PC-9 (cell line): ENCODE results near the gene PLEKHA1.

Source experiments
- EZH2 ChIP-seq: fragments of 200-600 bp; sonication (generic); IDR thresholded peaks from 2 replicates; pipeline ENCODE4 v1.8.0; 2017; ENCODE audit warnings: antibody characterized with exemption, low read depth
- TF ChIP-seq, protein P1 (sequence below): fragments of 200-600 bp; sonication (generic); conservative IDR thresholded peaks from 2 replicates; pipeline ENCODE4 v1.6.1; 2017; ENCODE audit warnings: mixed run types, antibody characterized with exemption, mild to moderate bottlenecking, moderate library complexity

DNA sequence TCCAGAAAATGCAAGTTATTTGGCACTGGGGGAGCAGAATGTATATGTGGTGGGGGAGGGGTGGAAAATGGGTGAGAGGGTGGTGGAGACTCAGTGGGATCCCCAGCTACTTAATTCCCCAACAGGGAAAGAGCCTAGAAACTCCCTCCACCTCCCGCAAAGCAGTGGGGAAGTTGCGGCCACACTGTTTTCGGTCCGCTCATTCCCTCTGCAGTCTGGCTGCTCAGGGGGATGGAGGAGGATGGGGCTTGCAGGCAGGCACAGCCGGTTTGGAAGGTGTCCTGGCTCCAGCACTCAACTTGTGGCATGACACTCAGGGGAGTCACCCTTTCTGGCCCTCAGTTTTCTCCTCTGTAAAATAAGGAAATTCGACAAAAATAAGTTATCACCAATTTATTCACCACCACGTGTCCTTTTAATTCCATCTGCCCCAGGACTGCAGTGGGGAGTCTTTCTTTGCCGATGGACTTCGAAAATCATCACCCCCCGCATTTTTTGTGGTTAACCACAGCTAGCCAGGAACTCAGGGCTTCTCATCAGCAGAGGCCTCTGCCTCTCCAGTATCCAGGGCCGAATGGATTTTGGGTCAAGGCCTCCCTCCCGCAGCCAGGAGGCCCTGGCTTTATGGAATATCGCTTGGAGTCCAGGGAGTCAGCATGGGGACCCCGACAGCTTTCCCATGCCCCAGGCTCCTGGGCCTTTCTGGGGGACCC lies 85.2 kb downstream of the PLEKHA1 start:
- TF ChIP-seq, protein P1, sequence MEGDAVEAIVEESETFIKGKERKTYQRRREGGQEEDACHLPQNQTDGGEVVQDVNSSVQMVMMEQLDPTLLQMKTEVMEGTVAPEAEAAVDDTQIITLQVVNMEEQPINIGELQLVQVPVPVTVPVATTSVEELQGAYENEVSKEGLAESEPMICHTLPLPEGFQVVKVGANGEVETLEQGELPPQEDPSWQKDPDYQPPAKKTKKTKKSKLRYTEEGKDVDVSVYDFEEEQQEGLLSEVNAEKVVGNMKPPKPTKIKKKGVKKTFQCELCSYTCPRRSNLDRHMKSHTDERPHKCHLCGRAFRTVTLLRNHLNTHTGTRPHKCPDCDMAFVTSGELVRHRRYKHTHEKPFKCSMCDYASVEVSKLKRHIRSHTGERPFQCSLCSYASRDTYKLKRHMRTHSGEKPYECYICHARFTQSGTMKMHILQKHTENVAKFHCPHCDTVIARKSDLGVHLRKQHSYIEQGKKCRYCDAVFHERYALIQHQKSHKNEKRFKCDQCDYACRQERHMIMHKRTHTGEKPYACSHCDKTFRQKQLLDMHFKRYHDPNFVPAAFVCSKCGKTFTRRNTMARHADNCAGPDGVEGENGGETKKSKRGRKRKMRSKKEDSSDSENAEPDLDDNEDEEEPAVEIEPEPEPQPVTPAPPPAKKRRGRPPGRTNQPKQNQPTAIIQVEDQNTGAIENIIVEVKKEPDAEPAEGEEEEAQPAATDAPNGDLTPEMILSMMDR = no peak
- no peak for TF ChIP-seq EZH2
